HL-60 (cell line): ENCODE data around the gene GABBR2.
A peak's percentile ranks its signal among the peaks of the same experiment; 100 is the strongest.

Source experiments
- DNase-seq, 2 experiments: peaks; one replicate each; pipeline ENCODE4 v3.0.0-alpha.2; 2010 to 2020; ENCODE audit warnings: low read depth in 1 of 2, low spot score in 1 of 2
- H3K27ac ChIP-seq: fragments of 250-450 bp; sonication (Bioruptor Pico); replicated peaks from 2 replicates; pipeline ENCODE4 v1.5.1; 2020; ENCODE audit warnings: mild to moderate bottlenecking, moderate library complexity
- H3K27me3 ChIP-seq: fragments of 250-450 bp; sonication (Bioruptor Pico); 2 replicates; pipeline ENCODE4 v1.5.1; 2021; ENCODE audit warnings: mild to moderate bottlenecking, moderate library complexity; ENCODE audit not compliant: insufficient read depth, poor library complexity, severe bottlenecking
- H3K4me3 ChIP-seq: replicated peaks from 2 replicates; pipeline ENCODE4 v1.5.1; 2011; ENCODE audit warnings: mild to moderate bottlenecking, control low read depth, low read length; ENCODE audit not compliant: insufficient read depth
- GABPA ChIP-seq: IDR thresholded peaks from 2 replicates; pipeline ENCODE4 v1.6.1; 2012; ENCODE audit warnings: low read depth
- POLR2AphosphoS5 ChIP-seq: IDR thresholded peaks from 2 replicates; pipeline ENCODE4 v1.6.1; 2012; ENCODE audit warnings: low read depth
- SPI1 ChIP-seq: IDR thresholded peaks from 2 replicates; pipeline ENCODE4 v1.6.1; 2012; ENCODE audit warnings: low read depth, mild to moderate bottlenecking, borderline replicate concordance
- TF ChIP-seq, protein P1 (sequence below): IDR thresholded peaks from one replicate; pipeline ENCODE4 v1.5.1; 2011; ENCODE audit warnings: low read length, control low read depth, inconsistent platforms; ENCODE audit not compliant: insufficient read depth
- TF ChIP-seq, protein P2 (sequence below): IDR thresholded peaks from 2 replicates; pipeline ENCODE4 v1.6.1; 2012; ENCODE audit warnings: low read depth; ENCODE audit not compliant: insufficient replicate concordance

The GABBR2 gene

DNA sequence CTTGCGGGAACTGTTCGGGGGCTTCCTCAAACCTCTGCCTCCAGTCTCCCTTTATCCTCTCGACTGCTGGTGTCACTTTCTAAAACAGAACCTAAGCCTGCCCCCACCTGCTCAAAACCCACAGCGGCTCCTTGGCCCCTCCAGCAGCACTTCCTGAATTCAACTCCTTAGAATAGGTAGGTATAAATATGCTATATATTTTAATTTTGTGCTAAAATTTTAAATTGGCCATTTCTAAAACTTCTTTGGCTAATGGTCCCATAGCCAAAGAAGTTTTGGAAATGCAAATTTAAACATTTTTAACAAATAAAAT lies 381.5 kb downstream of the GABBR2 start:
- H3K27ac ChIP-seq: no peak overlapping the region
- TF ChIP-seq POLR2AphosphoS5 (no peak), SPI1 (peak; percentile 31; the same call in 1 of the 2 replicates)

DNA sequence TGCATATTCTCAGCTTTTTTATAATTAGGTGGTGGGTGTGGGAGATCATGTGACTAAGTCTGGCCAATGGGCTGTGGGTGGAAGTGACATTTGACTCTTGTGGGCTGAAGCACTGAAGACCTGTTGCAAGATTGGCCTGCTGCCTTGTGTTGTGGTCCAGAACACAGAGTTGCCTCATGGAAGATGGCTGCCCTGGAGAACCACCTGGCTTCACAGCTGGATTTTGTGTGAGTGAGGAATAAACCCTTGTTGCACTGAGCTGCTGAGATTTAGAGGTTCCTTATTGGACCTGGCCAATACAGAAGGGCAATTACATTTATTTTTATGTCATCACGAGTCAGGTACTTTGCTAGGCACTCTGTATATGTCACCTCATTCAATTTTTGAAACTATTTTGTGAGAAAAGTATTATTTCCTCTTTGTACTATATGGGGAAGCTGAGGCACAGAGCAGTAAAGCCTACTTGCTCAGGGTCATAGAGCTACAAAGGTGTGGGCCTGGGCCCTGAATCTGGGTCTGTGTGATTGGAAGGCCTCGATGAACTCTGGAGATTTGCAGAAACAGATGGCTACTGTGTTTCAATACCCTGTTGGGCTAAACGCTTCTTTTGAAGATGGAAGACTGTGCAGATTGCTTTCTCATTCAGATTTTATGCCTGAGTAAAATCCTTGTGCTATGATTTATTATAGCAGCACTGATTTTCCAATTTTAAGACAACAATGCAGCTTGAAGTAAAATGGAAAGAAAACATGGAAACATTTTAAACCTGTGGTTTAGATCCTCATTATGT lies 382.1 kb downstream of the GABBR2 start:
- DNase-seq: peak in 1 of 2 experiments; percentile 32
- no peak overlapping the region for H3K4me3 ChIP-seq
- no peak for TF ChIP-seq GABPA
- TF ChIP-seq SPI1: no peak
- TF ChIP-seq, protein P1, sequence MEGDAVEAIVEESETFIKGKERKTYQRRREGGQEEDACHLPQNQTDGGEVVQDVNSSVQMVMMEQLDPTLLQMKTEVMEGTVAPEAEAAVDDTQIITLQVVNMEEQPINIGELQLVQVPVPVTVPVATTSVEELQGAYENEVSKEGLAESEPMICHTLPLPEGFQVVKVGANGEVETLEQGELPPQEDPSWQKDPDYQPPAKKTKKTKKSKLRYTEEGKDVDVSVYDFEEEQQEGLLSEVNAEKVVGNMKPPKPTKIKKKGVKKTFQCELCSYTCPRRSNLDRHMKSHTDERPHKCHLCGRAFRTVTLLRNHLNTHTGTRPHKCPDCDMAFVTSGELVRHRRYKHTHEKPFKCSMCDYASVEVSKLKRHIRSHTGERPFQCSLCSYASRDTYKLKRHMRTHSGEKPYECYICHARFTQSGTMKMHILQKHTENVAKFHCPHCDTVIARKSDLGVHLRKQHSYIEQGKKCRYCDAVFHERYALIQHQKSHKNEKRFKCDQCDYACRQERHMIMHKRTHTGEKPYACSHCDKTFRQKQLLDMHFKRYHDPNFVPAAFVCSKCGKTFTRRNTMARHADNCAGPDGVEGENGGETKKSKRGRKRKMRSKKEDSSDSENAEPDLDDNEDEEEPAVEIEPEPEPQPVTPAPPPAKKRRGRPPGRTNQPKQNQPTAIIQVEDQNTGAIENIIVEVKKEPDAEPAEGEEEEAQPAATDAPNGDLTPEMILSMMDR: no peak
- no peak for TF ChIP-seq POLR2AphosphoS5
- TF ChIP-seq, protein P2, sequence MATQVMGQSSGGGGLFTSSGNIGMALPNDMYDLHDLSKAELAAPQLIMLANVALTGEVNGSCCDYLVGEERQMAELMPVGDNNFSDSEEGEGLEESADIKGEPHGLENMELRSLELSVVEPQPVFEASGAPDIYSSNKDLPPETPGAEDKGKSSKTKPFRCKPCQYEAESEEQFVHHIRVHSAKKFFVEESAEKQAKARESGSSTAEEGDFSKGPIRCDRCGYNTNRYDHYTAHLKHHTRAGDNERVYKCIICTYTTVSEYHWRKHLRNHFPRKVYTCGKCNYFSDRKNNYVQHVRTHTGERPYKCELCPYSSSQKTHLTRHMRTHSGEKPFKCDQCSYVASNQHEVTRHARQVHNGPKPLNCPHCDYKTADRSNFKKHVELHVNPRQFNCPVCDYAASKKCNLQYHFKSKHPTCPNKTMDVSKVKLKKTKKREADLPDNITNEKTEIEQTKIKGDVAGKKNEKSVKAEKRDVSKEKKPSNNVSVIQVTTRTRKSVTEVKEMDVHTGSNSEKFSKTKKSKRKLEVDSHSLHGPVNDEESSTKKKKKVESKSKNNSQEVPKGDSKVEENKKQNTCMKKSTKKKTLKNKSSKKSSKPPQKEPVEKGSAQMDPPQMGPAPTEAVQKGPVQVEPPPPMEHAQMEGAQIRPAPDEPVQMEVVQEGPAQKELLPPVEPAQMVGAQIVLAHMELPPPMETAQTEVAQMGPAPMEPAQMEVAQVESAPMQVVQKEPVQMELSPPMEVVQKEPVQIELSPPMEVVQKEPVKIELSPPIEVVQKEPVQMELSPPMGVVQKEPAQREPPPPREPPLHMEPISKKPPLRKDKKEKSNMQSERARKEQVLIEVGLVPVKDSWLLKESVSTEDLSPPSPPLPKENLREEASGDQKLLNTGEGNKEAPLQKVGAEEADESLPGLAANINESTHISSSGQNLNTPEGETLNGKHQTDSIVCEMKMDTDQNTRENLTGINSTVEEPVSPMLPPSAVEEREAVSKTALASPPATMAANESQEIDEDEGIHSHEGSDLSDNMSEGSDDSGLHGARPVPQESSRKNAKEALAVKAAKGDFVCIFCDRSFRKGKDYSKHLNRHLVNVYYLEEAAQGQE: no peak
- no peak overlapping the region for H3K27ac ChIP-seq
- H3K27me3 ChIP-seq: peaks cover 4% of the 10 kb centered on the region

More for the DNA sequence above, 381.5 kb downstream of the GABBR2 start:
- DNase-seq: no peak
- Histone ChIP-seq H3K27me3 (peaks cover 4% of the 10 kb centered on the region), H3K4me3 (no peak overlapping the region)

DNA sequence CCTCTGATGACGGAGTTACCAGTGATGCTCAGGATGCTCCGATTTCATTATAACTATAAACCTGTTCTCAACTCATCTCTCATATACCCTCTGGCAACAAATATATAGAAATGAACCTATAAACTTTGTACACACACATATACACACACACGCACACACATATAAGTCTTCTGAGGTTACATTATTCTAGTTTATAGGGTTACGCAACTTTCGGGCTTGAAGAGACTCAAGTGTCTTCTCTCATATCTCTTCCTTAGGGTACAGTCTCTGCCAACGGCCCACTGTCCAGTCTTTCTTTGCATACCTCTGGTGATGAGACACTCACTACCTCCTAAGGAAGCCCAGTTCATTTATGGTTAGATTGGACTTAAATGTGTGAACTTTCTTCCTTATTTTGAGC lies 383.9 kb downstream of the GABBR2 start:
- H3K4me3 ChIP-seq: no peak overlapping the region
- H3K27ac ChIP-seq: no peak overlapping the region
- no peaks in the 10 kb centered on the region for H3K27me3 ChIP-seq
- no peak for DNase-seq
- TF ChIP-seq POLR2AphosphoS5: no peak
- TF ChIP-seq, protein P1: no peak
- TF ChIP-seq, protein P2: no peak
- no peak for TF ChIP-seq SPI1
- no peak for TF ChIP-seq GABPA

DNA sequence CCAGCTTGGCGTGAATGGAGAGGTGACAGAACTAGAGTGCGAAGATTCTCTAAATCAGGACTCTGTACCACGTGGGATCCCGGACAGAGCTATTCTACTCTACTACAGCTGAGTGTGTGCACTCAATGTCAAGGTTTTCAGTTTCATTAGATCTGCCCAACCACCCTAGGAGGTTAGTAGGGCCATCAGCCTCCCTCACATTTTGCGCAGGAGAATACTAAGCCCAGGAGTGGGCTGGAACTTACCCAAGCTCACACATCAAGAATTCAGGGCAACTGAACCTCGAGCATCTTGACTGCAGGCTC lies 385.0 kb downstream of the GABBR2 start:
- no peaks in the 10 kb centered on the region for H3K27me3 ChIP-seq
- H3K27ac ChIP-seq: no peak overlapping the region
- no peak for DNase-seq
- TF ChIP-seq, protein P1: no peak
- TF ChIP-seq POLR2AphosphoS5 (no peak), SPI1 (no peak), GABPA (no peak)
- TF ChIP-seq, protein P2: no peak
- no peak overlapping the region for H3K4me3 ChIP-seq
